HepG2 (cell line): ENCODE measurements around the gene METTL25.

Source experiments
- CTCF ChIP-seq: sonication (generic); formaldehyde crosslinking; IDR thresholded peaks from 2 replicates; pipeline ENCODE4 v1.5.0; 2020; ENCODE audit warnings: mild to moderate bottlenecking, missing genetic modification reagents, moderate library complexity
- HDAC2 ChIP-seq: sonication (generic); formaldehyde crosslinking; IDR thresholded peaks from 2 replicates; pipeline ENCODE4 v1.4.0; 2020; ENCODE audit warnings: missing genetic modification reagents
- POLR2AphosphoS5 ChIP-seq: IDR thresholded peaks from 2 replicates; pipeline ENCODE4 v1.6.1; 2012; ENCODE audit warnings: low read depth, low read length
- USF2 ChIP-seq, 2 experiments: sonication (generic) in 1 of 2; formaldehyde crosslinking in 1 of 2; IDR thresholded peaks; 2 replicates each; pipeline versions ENCODE4 v1.5.1 to v1.6.1; 2011 to 2020; ENCODE audit warnings: borderline replicate concordance in 1 of 2, low read depth in 1 of 2, low read length in 1 of 2, mild to moderate bottlenecking in 1 of 2, missing genetic modification reagents in 1 of 2, moderate library complexity in 1 of 2
- ZNF383 ChIP-seq: sonication (generic); formaldehyde crosslinking; IDR thresholded peaks from 2 replicates; pipeline ENCODE4 v1.4.0; 2020; ENCODE audit warnings: missing genetic modification reagents, mild to moderate bottlenecking, borderline replicate concordance

GRCh38 chr12:82437744-82438143 lies 79.4 kb downstream of the METTL25 start:
- TF ChIP-seq USF2 (IDR thresholded peaks at IDR 0.05; ENCODE audit: low read depth, low read length) (no peak), USF2 (CRISPR knock-in tag; IDR thresholded peaks at IDR 0.05; ENCODE audit: borderline replicate concordance) (no peak), POLR2AphosphoS5 (no peak), ZNF383 (CRISPR knock-in tag) (no peak), HDAC2 (CRISPR knock-in tag) (no peak), CTCF (CRISPR knock-in tag) (no peak)
